Stimulated activated CD4-positive, alpha-beta T cell treated with anti-CD3 and anti-CD28 coated beads, Interleukin-2, amount 100 ng/mL, for 4 hours (primary cell): ENCODE data around the gene CTU2.

ENCODE experiments used
- DNase-seq: peaks from one replicate; pipeline ENCODE4 v3.0.0-alpha.2; 2020; ENCODE audit warnings: low read depth

Gene CTU2

GRCh38 chr16:88730632-88731607, 24.6 kb downstream of the CTU2 start:
- no peak for DNase-seq

DNA sequence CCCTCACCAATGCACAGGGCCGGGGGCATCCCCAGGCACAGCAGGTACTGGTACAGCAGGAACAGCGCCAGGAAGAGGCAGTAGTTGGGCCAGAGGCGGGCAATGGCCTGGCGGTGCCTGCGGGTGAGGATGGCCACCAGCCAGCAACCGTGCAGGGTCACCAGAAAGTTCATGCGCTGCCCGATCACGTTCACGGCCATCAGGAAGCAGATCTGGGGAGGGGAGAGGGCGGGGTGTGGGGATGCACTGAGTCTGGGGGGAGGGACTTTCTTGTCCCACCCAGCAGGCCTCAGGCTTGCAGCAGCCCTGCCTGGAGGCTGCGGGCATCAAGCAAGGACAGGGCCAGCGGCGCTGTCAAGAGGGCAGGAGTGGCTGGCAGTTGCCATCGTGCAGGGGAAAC, 25.4 kb downstream of the CTU2 start:
- DNase-seq = no peak

DNA sequence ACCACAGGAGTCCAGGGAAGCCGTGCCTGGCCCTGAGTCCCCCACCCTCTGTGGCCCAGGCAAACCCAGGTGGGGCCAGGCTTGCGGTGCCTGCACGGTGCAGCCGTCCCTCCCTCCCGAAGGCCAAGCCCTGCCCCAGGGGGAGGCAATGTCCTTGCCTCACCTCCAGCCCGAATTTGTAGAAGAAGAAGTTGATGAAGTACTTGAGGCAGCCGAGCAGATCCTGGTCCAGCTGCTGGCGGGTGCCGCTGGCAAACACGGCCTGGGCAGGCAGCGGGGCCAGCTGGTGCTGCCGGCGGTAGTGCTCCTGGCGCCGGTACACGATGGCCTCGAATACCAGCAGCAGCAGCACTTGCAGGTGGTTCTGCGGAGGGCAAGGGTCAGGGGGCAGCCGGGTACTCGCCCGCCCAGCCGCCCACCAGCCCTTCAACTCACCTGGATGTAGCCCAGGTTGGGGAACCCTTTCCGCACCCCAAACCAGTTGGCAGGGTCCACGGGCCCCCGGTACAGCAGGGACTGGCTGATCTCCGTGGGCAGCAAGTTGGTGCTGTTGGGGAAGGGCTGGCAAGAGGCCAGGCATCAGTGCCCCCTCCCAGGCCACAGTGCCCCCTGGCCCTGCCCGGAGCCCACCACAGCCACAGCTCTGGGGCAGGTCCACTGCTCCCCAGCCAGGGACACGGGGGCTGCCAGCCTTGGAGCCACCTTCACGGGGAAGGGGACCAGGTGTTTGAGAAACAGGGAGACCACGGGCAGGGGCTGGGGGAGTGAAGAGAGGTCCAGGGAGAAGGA, 26.1 kb downstream of the CTU2 start:
- no peak for DNase-seq

DNA sequence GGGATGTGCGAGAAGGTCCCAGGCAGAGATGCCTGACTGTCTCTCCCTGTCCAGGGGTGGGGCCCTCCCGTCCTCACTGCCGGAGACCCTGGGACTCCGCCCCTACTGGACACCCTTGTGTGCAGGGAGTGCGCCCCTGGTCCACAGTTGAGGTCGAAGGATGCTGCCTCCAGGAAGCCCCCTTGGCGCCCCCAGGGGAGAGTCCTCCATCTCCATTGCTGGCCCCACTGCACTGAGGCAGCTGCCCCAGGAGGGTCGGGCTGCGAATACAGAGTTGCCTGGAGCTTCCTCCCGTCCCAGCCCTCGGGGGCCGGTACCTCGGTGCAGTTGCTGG, 26.6 kb downstream of the CTU2 start:
- DNase-seq = no peak

DNA sequence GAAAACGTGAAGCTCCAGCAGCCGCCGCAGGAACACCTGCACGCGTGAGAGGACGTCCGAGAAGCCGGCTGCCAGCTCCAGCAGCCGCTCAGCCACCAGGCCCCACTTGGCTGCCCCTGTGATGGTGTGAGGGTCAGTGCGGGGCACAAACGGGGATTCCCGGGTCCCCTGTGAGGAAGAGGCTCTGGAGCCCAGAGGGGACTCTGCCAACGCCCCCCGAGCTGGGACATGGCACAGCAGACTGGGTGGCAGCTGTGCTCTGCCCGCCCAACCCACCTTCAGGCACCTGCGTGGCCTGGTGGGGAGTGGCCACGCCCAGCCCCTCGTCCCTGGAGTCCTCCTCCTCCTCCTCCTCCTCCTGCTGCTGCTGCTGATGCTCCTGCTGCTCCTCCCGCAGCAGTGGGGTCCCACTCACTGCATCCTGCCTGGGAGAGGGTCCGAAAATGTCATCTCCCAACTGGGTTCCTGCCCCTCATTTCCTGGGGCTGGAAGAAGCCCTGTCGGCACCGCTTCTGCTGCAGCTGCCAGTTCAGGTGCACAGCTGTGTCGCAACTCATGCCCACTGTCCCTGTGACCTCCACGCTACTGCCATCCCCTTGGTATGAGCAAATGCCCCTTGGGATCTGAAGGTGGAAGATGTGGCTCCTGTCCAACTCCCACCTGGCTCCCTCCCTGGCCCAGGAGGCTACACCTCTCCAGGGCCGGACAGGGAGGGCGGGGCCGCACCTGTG, 27.5 kb downstream of the CTU2 start:
- DNase-seq = no peak

DNA sequence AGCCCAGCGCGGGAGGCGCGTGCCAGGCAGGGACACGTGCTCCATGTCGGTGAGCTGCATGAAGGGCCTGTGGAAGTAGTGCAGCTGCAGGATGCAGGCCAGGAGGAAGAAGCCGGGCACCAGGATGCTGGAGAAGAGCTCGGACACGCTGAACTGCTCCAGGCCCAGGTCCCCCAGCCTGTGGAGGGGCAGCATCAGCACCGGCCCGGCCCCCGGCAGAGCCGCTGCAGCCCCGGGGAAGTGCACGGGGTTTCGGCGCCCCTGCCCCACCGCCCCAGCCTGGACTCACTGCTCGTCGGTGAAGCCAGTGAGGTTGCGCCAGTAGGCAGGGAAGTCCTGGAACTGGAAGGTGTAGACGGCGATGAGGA, 28.0 kb downstream of the CTU2 start:
- DNase-seq = no peak

GRCh38 chr16:88735121-88735520, 28.8 kb downstream of the CTU2 start:
- DNase-seq = no peak

- no peak for DNase-seq
Observed at GRCh38 chr16:88735616-88736015, 29.3 kb downstream of the CTU2 start.

DNA sequence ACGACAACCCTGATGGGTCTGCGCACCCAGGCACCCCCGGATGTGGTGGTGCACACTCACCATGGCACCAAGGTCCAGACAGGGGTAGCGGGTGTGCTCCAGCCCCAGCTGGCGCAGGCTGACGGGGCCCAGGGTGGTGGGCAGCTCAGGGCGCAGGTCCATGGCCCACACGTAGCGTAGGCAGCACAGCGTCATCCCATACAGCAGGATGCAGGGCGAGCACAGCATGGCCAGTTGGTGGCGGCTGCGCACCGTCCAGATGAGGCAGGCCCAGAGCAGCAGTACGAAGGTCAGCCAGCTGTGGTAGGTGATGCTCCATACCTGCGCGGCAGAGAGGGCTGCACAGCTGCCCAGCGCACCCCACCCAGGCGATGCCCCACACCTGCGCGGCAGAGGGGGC, 29.8 kb downstream of the CTU2 start:
- no peak for DNase-seq

- DNase-seq = no peak
Observed at GRCh38 chr16:88736496-88736895, 30.2 kb downstream of the CTU2 start.

- peak; percentile 28 for DNase-seq
Observed at GRCh38 chr16:88737298-88738150, 31.2 kb downstream of the CTU2 start.

- no peak for DNase-seq
Observed at GRCh38 chr16:88738151-88739084, 32.1 kb downstream of the CTU2 start.

GRCh38 chr16:88739139-88739976, 33.1 kb downstream of the CTU2 start:
- no peak for DNase-seq

GRCh38 chr16:88739977-88740726, 33.8 kb downstream of the CTU2 start:
- no peak for DNase-seq

GRCh38 chr16:88740727-88741055, 34.4 kb downstream of the CTU2 start:
- DNase-seq = no peak

- DNase-seq = no peak
Observed at GRCh38 chr16:88741368-88741767, 35.1 kb downstream of the CTU2 start.

- no peak for DNase-seq
Observed at GRCh38 chr16:88742896-88743605, 36.7 kb downstream of the CTU2 start.
